ENCODE results near the gene MINPP1.

Gene MINPP1

DNA sequence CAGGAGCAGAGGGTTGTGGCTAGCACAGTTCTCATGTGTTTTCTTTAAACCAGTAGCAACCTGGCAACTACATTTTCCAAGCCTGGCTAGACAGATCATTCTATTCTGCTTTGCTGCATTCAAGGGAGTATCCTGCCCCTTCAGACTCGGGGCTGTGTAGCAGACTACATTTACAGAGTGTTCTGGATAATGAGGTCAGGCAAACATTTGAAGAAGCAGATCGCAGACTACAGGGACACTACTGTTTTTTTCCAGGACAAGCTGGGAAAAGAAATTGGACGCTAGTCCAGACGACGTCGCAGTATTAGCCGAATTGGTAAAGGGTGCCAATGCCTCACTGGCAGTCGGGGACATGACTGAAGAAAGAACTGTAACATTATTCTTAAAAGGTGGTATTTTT, 94.0 kb downstream of the MINPP1 start:
- no peak for DNase-seq
- in situ Hi-C loops (cut with MboI; ENCODE audit: low pct_unique_long_range_greater_than_20kb, low sequenced_read_pairs) = no loop called here

DNA sequence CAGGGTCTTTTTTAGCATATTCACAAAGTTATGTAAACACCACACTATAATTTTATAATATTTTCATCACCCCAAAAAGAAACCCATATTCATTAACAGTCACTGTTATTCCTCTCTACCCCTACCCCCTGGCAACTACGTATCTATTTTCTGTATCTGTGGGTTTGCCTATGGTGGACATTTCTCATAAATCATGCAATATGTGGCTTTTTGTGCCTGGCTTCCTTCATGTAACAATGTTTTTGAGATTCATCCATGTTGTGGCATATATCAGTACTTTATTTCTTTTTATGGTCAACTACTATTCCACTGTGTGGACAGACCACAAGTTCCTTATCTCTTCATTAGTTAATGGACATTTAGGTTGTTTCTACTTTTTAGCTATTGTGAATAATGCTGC, 95.9 kb downstream of the MINPP1 start:
- DNase-seq = no peak
- in situ Hi-C loops (cut with MboI; ENCODE audit: low pct_unique_long_range_greater_than_20kb, low sequenced_read_pairs) = no loop called here
